K562 (cell line): Measurements from ENCODE around the gene PHF21A. TPM values are rescaled to one million over a fixed set of nuclear protein-coding genes. Genes with fewer than 3 reads are reported as not detected.

Source experiments
- CCNT2 ChIP-seq: IDR thresholded peaks from 2 replicates; pipeline ENCODE4 v1.6.1; 2011; ENCODE audit warnings: borderline replicate concordance, low read depth, mild to moderate bottlenecking, moderate library complexity, mixed read lengths, low read length; ENCODE audit not compliant: insufficient read length; ENCODE audit errors: extremely low read depth
- CEBPG ChIP-seq, 3 experiments: fragments of 200-800 bp in 1 of 3; sonication (Bioruptor generic) in 1 of 3; sonication (generic) in 1 of 3; formaldehyde crosslinking in 1 of 3; IDR thresholded peaks in 2 of 3; conservative IDR thresholded peaks in 1 of 3; 2 replicates each; pipeline versions ENCODE4 v1.6.1 to v1.8.0; 2016 to 2022; ENCODE audit warnings: missing compliant biosample characterization in 2 of 3, missing genetic modification characterization in 2 of 3, mild to moderate bottlenecking in 1 of 3, missing genetic modification reagents in 1 of 3
- E2F3 ChIP-seq: fragments of 250-450 bp; sonication (Bioruptor Pico); IDR thresholded peaks from 2 replicates; pipeline ENCODE4 v1.4.0; 2020; ENCODE audit warnings: mild to moderate bottlenecking
- KAT7 ChIP-seq: sonication (generic); formaldehyde crosslinking; IDR thresholded peaks from 2 replicates; pipeline ENCODE4 v1.8.0; 2022; ENCODE audit warnings: missing genetic modification reagents, mild to moderate bottlenecking, borderline replicate concordance
- NEUROD1 ChIP-seq: fragments of 150-350 bp; IDR thresholded peaks from 2 replicates; pipeline ENCODE4 v1.6.1; 2014; ENCODE audit warnings: borderline replicate concordance, low read length, low read depth; ENCODE audit not compliant: partially characterized antibody
- NFRKB ChIP-seq: fragments of 450-650 bp; IDR thresholded peaks from 2 replicates; pipeline ENCODE4 v1.6.1; 2016; ENCODE audit warnings: low read depth
- NR2F6 ChIP-seq: fragments of 450-650 bp; formaldehyde crosslinking; IDR thresholded peaks from 2 replicates; pipeline ENCODE4 v1.4.0; 2020; ENCODE audit warnings: mild to moderate bottlenecking
- POLR2B ChIP-seq: fragments of 450-650 bp; IDR thresholded peaks from 2 replicates; pipeline ENCODE4 v1.6.1; 2018; ENCODE audit warnings: low read depth; ENCODE audit not compliant: partially characterized antibody
- PYGO2 ChIP-seq: fragments of 450-650 bp; IDR thresholded peaks from 2 replicates; pipeline ENCODE4 v1.6.1; 2016; ENCODE audit warnings: mild to moderate bottlenecking, missing genetic modification characterization, moderate library complexity, missing compliant biosample characterization
- RFX7 ChIP-seq: fragments of 250-450 bp; sonication (Bioruptor Pico); IDR thresholded peaks from 2 replicates; pipeline ENCODE4 v1.5.1; 2021; ENCODE audit warnings: mild to moderate bottlenecking
- SIX5 ChIP-seq, 2 experiments: IDR thresholded peaks; 2 replicates each; pipeline ENCODE4 v1.6.1; 2011; ENCODE audit warnings: low read length in 2 of 2, borderline replicate concordance in 1 of 2, low read depth in 1 of 2, mild to moderate bottlenecking in 1 of 2, moderate library complexity in 1 of 2; ENCODE audit not compliant: insufficient read depth in 1 of 2
- SMAD4 ChIP-seq: fragments of 250-450 bp; sonication (Bioruptor Pico); conservative IDR thresholded peaks from 2 replicates; pipeline ENCODE4 v1.8.0; 2021; ENCODE audit warnings: inconsistent platforms, mild to moderate bottlenecking, moderate library complexity
- XRCC3 ChIP-seq: fragments of 450-650 bp; IDR thresholded peaks from 2 replicates; pipeline ENCODE4 v1.6.1; 2017; ENCODE audit warnings: mild to moderate bottlenecking, moderate library complexity
- ZNF41 ChIP-seq: fragments of 250-450 bp; sonication (Bioruptor Pico); conservative IDR thresholded peaks from 2 replicates; pipeline ENCODE4 v1.4.0; 2020; ENCODE audit warnings: mild to moderate bottlenecking
- ZNF644 ChIP-seq: fragments of 200-800 bp; sonication (Bioruptor generic); IDR thresholded peaks from 2 replicates; pipeline ENCODE4 v1.6.1; 2016; ENCODE audit warnings: low read depth, missing genetic modification characterization, missing compliant biosample characterization
- polyA plus RNA-seq, 8 experiments: library from polyadenylated mRNA; depleted of rRNA in 4 of 8; stranded (reverse) in 5 of 8; unstranded in 3 of 8; fragments of >200 nt; fragmentation: Nextera tagmentation in 2 of 8; fragmentation: Illumina TruSeq in 1 of 8; extraction: Ambion mirVana in 2 of 8; extraction: Trizol in 1 of 8; gene quantifications; 2 replicates each; pipeline versions ENCODE4 v1.2.1 to v1.2.3, GENCODE V29; 2011 to 2014; ENCODE audit warnings: inconsistent platforms in 1 of 8, missing spikeins in 1 of 8
- total RNA-seq, 7 experiments: library from RNA; depleted of rRNA in 6 of 7; stranded (reverse); fragments of >200 nt in 6 of 7; fragmentation: Illumina TruSeq in 2 of 7; extraction: Trizol in 2 of 7; gene quantifications; 2 replicates each; pipeline versions ENCODE4 v1.2.1 to v1.2.3, GENCODE V29; 2011 to 2021; ENCODE audit warnings: low replicate concordance in 1 of 7
- TF ChIP-seq, protein P1 (sequence below): fragments of 450-650 bp; IDR thresholded peaks from 2 replicates; pipeline ENCODE4 v1.6.1; 2016; ENCODE audit warnings: low read depth
- TF ChIP-seq, protein P2 (sequence below): fragments of 200-800 bp; sonication (Bioruptor generic); IDR thresholded peaks from 2 replicates; pipeline ENCODE4 v1.6.1; 2017; ENCODE audit warnings: missing genetic modification characterization, missing compliant biosample characterization

The PHF21A gene
- total and polyA plus RNA-seq, 9 of the 15 experiments (the other 6 are each of a cell fraction or from before 2014, with no cell fraction given), result 1.5 to 32.4 (median 10.7) TPM

DNA sequence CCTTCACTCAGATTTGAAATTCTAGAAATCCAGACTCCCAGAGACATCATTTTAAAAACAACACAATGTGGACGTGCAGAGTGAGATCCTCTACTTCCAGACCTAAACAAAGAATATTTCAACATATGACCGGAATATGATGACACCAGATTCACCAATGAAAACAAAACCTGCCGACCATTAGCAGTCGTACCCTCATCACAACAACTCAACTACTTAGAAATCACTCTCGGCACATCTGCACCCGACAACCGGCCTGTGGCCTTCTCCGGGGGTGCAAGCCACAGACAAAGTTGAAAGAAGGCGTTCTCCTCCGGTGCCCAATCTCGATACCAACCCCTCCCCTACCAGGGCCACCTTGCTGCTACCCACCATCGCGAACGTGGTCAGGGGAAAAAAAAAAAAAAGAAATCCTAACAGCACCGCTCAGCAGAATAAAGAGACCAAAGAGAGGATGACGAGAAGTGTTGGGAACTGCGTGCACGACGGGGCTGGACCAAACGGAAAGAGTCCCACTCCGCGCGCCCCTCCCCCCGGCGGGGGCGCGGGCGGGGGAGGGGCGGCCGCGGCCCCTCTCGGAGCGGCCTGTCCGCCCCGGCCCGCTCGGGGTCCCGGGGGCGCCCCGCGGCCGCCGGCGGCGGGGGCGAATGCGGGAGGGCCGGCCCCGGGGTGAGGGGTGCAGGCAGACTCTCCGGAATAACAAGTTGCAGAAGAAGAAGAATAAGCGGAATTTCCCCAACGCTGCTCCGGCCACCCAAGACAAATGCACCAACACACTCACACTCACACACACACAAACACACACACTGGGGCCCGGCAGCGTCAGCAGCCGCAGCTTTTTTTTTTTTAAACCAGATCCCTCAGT is 1.7 kb downstream of the PHF21A start (continued):
- TF ChIP-seq, protein P1, sequence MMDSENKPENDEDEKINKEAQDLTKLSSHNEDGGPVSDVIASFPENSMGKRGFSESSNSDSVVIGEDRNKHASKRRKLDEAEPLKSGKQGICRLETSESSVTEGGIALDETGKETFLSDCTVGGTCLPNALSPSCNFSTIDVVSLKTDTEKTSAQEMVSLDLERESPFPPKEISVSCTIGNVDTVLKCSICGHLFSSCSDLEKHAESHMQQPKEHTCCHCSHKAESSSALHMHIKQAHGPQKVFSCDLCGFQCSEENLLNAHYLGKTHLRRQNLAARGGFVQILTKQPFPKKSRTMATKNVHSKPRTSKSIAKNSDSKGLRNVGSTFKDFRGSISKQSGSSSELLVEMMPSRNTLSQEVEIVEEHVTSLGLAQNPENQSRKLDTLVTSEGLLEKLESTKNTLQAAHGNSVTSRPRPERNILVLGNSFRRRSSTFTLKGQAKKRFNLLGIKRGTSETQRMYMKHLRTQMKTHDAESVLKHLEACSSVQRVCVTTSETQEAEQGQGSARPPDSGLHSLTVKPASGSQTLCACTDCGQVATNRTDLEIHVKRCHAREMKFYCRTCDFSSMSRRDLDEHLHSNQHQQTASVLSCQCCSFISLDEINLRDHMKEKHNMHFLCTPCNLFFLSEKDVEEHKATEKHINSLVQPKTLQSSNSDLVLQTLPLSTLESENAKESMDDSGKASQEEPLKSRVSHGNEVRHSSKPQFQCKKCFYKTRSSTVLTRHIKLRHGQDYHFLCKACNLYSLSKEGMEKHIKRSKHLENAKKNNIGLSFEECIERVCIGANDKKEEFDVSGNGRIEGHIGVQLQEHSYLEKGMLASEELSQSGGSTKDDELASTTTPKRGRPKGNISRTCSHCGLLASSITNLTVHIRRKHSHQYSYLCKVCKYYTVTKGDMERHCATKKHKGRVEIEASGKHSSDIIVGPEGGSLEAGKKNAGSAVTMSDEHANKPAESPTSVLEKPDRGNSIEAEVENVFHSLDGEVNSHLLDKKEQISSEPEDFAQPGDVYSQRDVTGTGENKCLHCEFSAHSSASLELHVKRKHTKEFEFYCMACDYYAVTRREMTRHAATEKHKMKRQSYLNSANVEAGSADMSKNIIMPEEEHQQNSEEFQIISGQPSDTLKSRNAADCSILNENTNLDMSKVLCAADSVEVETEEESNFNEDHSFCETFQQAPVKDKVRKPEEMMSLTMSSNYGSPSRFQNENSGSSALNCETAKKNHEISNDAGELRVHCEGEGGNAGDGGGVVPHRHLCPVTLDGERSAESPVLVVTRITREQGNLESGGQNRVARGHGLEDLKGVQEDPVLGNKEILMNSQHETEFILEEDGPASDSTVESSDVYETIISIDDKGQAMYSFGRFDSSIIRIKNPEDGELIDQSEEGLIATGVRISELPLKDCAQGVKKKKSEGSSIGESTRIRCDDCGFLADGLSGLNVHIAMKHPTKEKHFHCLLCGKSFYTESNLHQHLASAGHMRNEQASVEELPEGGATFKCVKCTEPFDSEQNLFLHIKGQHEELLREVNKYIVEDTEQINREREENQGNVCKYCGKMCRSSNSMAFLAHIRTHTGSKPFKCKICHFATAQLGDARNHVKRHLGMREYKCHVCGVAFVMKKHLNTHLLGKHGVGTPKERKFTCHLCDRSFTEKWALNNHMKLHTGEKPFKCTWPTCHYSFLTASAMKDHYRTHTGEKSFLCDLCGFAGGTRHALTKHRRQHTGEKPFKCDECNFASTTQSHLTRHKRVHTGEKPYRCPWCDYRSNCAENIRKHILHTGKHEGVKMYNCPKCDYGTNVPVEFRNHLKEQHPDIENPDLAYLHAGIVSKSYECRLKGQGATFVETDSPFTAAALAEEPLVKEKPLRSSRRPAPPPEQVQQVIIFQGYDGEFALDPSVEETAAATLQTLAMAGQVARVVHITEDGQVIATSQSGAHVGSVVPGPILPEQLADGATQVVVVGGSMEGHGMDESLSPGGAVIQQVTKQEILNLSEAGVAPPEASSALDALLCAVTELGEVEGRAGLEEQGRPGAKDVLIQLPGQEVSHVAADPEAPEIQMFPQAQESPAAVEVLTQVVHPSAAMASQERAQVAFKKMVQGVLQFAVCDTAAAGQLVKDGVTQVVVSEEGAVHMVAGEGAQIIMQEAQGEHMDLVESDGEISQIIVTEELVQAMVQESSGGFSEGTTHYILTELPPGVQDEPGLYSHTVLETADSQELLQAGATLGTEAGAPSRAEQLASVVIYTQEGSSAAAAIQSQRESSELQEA, result no peak
- TF ChIP-seq CEBPG (CRISPR knock-in tag; IDR thresholded peaks at IDR 0.05), result peak; percentile 73; the same call in 1 of the 2 replicates
- peak; percentile 85 to 92 for TF ChIP-seq CEBPG (tag; conservative IDR thresholded peaks at IDR 0.05 in 1 of 2, IDR thresholded peaks at IDR 0.05 in 1 of 2)
- TF ChIP-seq SMAD4 (CRISPR knock-in tag), result peak; percentile 27; the same call in 1 of the 2 replicates
- no peak for TF ChIP-seq SIX5 (IDR thresholded peaks at IDR 0.05; ENCODE audit: borderline replicate concordance in 1 of 2, insufficient read depth in 1 of 2, low read depth in 1 of 2, low read length in 2 of 2)
- TF ChIP-seq POLR2B, result peak; percentile 53
- TF ChIP-seq, protein P2, sequence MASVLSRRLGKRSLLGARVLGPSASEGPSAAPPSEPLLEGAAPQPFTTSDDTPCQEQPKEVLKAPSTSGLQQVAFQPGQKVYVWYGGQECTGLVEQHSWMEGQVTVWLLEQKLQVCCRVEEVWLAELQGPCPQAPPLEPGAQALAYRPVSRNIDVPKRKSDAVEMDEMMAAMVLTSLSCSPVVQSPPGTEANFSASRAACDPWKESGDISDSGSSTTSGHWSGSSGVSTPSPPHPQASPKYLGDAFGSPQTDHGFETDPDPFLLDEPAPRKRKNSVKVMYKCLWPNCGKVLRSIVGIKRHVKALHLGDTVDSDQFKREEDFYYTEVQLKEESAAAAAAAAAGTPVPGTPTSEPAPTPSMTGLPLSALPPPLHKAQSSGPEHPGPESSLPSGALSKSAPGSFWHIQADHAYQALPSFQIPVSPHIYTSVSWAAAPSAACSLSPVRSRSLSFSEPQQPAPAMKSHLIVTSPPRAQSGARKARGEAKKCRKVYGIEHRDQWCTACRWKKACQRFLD, result no peak
- no peak for TF ChIP-seq KAT7
- no peak for TF ChIP-seq E2F3 (CRISPR knock-in tag)
- TF ChIP-seq CCNT2, result peak; percentile 69
- no peak for TF ChIP-seq NR2F6 (CRISPR knock-in tag)
- TF ChIP-seq RFX7, result no peak
- no peak for TF ChIP-seq ZNF41 (CRISPR knock-in tag)
- TF ChIP-seq XRCC3, result no peak
- peak; percentile 54; the same call in 1 of the 2 replicates for TF ChIP-seq ZNF644 (tag)
- TF ChIP-seq NEUROD1, result no peak
- TF ChIP-seq NFRKB, result no peak
- TF ChIP-seq PYGO2 (tag), result no peak
